Measurements from ENCODE around the gene MSH4.
"Not testable (repeated sequence)": the region's sequence is repeated elsewhere in the genome, so short reads cannot be mapped to it uniquely, and the experiment has no call there.

Gene MSH4

DNA sequence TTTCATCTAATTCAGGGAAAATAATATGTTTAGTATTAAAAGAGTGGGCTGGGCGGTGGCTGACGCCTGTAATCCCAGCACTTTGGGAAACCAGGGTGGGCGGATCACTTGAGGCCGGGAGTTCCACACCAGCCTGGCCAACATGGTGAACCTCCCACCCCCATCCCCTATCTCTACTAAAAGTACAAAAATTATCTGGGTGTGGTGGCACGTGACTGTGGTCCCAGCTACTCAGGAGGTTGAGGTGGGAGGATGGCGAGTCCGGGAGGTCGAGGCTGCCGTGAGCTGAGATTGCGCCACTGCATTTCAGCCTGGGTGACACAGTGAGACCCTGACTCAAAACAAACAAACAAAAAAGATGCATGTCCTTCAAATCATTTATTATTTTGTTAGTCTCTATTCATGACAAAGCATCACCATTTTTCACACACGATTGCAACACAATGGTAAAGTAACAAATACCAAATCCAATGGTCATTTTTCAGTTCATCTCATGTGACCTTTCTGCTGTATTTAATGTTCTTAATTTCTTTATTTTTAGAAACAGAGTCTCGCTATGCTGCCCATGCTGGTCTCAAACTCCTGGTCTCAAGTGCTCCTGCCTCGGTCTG, 1.0 kb downstream of the MSH4 start:
- DNase-seq: no peak

DNA sequence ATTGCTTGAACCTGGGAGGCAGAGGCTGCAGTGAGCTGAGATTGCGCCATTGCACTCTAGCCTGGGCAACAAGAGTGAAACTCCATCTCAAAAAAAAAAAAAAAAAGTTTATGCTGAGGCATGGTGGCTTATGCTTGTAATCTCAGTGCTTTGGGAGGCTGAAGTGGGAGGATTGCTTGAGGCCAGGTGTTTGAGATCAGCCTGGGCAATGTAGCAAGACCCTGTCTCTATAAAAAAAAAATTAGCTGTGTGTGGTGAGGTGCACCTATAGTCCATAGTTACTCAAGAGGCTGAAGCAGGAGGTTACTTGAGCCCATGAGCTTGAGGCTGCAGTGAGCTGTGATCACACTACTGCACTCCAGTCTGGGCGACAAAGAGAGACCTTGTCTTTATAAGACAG, 4.8 kb downstream of the MSH4 start:
- not testable (repeated sequence) for DNase-seq

- no peak for DNase-seq
These were observed 12.2 kb downstream of the MSH4 start for GRCh38 chr1:75808921-75809320.

GRCh38 chr1:75810113-75810512, 13.4 kb downstream of the MSH4 start:
- not testable (repeated sequence) for DNase-seq

DNA sequence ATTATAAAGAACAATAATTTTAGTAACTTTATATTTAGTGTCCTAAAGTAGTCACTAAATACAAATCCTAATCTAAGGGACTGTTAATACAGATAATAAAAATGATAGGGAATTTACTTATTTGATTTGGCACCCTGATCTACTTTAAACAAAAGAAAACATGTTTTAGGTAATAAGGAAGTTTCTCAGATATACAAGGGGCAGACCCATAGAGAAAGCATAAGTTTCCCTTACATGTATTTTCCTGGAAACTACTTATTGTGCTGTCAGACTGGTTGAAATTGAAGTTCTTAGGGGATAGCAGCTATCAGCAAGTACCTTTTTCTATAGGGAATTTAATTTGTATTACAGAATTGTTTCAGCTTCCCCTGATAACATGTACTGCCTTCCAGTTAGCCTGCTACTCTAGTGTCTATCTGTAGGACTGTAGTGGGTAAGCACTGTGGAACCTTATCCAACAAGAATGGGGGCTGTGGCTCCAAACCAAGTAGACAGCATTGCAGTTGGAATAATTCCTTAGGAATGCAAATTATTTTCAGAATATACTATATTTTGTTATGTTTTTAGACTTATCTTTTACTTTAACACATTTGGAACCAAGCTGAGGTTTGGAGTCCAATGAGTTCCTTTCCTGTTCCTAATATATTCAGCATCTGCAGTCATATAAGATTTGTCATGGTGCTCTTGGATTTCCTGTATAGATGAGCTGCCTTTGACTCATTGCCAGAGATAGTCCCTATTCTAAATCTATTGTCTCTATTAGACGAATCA, 14.7 kb downstream of the MSH4 start:
- no peak for DNase-seq

DNA sequence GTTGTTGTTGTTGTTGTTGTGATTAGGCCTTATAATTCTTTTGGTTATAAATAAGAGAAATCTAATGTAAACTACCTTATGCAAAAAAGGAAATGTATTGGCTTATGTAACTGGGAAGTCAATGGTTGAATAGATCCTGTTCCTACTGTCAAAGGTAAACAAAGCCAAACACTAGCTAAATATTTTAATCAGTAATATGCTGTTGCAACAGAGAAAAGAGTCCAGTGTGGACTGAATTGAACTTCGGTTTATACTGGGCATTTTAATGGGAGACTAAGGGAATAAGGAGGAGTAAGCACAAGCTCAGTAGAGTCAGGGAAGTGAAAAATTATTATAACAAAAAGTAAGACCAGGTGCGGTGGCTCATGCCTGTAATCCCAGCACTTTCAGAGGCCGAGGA, 15.4 kb downstream of the MSH4 start:
- no peak for DNase-seq

- DNase-seq: not testable (repeated sequence)
These were observed 26.9 kb downstream of the MSH4 start for GRCh38 chr1:75823596-75823995.

DNA sequence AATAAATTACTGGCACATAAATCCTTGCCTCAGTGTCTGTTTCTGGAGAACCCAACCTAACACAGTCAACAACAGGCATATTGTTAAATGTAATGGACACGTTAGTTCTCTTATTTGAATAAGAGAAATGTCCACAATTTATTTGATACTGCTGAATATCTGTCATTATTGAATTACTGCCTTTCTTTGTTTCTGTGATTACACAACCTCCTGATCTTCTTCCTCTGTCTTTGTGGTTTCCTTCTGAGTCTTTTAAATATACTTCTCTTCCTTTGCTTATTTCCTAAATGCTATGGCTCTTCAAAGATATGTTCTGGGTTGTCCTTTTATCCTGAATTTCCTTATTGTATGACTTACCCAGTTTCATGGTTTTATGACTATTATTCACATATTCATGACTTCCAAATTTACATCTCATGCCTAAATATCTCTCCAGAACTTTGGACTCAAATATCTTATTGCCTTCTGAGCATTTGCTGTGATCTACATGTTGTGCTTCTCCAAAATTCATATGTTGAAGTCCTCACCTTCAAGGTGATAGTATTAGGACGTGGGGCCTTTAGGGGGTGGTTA, 39.9 kb downstream of the MSH4 start:
- no peak for DNase-seq

DNA sequence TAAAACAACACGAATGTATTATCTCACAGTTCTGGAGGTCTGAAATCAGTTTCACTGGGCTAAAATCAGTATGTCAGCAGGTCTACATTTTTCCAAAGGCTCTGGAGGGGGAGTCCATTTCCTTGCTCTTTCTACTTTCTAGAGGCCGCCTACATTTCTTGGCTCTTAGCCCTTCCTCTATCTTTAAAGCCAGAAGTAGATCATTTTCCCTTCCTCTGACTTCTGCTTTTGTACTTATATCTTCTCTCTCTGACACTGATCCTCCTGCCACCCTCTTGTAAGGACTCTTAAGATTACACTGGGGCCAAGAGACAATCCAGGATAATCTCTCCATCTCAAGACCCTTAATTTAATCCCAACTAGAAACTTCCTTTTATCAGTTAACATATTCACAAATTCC, 41.4 kb downstream of the MSH4 start:
- no peak for DNase-seq

- no peak for DNase-seq
These were observed 44.7 kb downstream of the MSH4 start for GRCh38 chr1:75841421-75841820.

DNA sequence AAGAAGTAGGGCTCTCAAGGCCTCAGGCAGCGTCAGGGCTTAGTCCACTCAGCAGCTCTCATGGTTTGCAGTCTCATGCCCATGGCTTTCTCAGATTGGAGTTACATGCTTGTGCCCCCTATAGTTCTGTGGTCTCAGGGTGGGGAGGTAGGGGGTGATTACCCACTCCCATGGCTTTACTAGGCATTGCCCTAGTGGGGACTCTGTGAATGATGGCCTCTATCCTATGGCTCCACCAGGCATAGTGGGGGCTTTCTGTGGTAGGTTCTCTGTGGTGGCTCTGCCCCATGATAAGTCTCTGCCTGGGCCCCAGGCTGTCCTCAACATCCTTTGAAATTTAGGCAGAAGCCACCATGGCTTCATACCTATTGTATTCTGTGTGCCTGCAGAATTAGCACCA, 48.9 kb downstream of the MSH4 start:
- DNase-seq: no peak

DNA sequence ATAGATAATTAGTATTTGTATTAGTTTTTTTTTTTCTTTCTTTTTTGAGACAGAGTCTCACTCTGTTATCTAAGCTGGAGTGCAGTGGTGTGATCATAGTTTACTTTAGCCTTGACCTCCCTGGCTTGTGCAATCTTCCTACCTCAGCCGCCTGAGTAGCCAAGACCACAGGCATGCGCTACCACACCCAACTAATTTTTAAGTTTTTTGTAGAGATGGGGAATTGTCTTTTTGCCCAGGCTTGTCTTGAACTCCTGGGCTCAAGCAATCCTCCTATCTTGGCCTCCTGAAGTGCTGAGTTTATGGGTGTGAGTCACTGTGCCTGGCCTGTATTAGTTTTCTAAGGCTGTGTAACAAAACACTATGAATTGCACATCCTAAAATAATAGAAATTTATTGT, 58.3 kb downstream of the MSH4 start:
- no peak for DNase-seq

- no peak for DNase-seq
These were observed 59.1 kb downstream of the MSH4 start for GRCh38 chr1:75855734-75856133.

GRCh38 chr1:75861831-75862230, 65.1 kb downstream of the MSH4 start:
- DNase-seq: no peak

- no peak for DNase-seq
These were observed 74.3 kb downstream of the MSH4 start for GRCh38 chr1:75870951-75871350.

DNA sequence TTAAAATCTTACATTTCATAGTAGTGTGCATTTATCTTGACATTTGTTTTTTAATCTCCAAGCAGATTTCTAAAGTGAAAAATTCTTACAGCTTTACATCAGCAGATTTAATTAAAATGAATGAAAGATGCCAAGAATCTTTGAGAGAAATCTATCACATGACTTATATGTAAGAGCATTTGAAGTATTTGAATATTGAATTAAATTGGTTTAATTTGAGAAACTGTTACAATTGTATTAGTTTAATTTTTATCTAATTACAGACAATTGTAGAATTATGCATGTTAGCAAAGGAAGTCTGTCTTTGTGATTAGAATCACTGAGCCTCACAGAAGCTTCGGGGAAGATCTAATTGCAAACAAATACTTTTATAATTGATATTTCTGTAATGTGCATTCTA, 83.3 kb downstream of the MSH4 start:
- no peak for DNase-seq

DNA sequence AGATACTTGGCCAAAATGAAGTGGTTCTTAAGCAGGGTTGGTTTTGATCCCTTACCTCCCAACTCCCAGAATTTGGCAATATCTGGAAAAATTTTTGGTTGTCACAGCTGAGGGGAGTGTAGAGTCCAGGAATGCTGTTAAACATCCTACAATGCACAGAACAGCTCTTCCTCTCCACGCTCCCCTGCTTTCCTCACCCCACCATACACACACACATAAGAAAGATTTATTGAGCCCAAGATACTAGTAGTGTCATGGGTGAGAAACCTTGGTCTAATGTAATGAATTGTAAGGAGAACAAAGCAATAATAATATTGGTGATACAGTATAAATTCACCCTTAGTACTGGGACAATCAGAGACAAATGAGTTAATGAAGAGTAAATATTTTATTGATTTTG, 87.8 kb downstream of the MSH4 start:
- no peak for DNase-seq

- DNase-seq: no peak
These were observed 104.7 kb downstream of the MSH4 start for GRCh38 chr1:75901371-75901770.

GRCh38 chr1:75908717-75909152, 112.1 kb downstream of the MSH4 start:
- DNase-seq: no peak

GRCh38 chr1:75916834-75917233, 120.2 kb downstream of the MSH4 start:
- DNase-seq: no peak

DNA sequence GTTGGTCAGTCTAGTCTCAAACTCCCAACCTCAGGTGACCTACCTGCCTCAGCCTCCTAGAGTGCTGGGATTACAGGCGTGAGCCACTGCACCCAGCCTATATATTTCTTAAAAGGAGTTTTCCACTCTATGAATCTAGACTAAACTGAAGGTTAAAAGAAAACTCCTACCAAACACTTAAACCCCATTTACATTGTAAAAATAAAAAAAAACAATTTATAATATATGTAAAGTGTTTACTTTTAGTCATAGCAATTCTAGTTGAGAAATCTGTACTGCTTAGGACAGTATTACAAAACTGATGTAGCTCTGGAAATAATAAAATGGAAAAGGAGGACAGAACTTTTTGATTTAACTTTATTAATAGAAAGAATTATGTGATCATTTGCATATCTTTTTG, 126.0 kb downstream of the MSH4 start:
- no peak for DNase-seq

DNA sequence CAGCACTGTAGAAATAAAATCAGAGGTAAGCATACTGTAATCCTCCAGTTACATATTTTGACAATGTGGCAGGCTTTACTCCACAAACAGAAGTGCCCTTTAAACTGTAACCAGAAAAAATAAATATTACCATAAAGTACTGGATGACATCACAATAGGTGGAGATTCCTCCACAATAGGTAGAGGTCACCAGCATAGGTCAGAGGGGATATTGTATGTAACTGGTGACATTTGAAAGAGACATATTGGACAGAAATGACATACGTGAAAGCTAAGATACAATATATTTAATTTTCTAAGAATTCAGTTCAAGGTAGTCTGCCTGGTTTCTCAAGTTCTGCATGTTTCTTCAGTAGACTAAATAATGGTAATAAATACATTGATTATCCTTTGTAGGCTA, 135.6 kb downstream of the MSH4 start, which contains the start of gene ASB17:
TSS of gene ASB17 (minus strand) at position 101 of the 400 bp plus-strand sequence. CDS start 113 bp downstream, outside the sequence.
- DNase-seq: no peak

DNA sequence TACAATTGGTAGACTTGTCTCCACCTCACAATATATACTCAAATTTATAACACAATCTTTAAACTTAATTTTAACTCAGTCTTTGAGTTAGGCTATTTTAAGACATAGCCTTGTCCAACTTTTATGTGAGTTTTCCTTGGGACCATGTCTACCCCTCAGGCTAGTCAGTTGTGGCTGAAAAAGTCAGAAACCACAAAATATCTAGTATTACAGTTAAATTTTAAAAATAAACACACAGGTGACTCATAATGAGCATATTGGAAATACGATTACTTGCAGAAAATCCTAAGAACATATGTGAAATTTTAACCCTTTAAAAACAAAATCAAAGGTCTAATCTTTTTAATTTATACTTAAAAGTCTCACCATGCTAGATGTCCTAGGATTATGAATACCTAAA, 140.4 kb downstream of the MSH4 start:
- no peak for DNase-seq

DNA sequence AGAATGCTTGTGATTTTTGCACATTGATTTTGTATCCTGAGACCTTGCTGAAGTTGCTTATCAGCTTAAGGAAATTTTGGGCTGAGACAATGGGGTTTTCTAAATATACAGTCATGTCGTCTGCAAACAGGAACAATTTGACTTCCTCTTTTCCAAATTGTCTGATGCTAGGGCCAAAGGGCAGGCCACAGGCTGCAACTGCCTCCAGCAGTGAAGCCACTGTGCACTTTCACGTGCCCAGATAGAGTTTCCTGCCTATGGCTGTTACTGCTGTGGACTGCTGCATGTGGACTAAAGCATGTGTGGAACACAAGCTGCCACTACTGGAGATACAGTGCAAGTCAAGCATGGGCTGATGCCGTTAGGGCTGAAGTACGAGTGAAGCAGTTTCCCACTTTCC, 146.4 kb downstream of the MSH4 start:
- DNase-seq: not testable (repeated sequence)

Measured in CD4-positive, alpha-beta T cell treated with Interleukin-1 beta for 1 hour (primary cell).